Erythroblast (primary cell): Measurements from ENCODE around the gene IGFBP4.

ENCODE experiments used
- DNase-seq, 2 experiments: peaks; one replicate each; lab custom pipeline; 2025; lab: John Stamatoyannopoulos, UW
- GATA1 ChIP-seq: IDR thresholded peaks from 2 replicates; pipeline ENCODE4 v1.6.1; 2011; ENCODE audit warnings: low read depth, mild to moderate bottlenecking, control low read depth, low read length, moderate library complexity
- POLR2A ChIP-seq: IDR thresholded peaks from 2 replicates; pipeline ENCODE4 v1.6.1; 2011; ENCODE audit warnings: mild to moderate bottlenecking, low read length

IGFBP4 gene

DNA sequence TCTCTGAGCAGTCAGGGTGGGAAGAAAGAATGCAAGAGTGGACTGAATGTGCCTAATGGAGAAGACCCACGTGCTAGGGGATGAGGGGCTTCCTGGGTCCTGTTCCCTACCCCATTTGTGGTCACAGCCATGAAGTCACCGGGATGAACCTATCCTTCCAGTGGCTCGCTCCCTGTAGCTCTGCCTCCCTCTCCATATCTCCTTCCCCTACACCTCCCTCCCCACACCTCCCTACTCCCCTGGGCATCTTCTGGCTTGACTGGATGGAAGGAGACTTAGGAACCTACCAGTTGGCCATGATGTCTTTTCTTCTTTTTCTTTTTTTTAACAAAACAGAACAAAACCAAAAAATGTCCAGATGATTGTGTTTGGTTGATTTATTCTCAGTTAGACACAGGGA lies 14.1 kb downstream of the IGFBP4 start:
- TF ChIP-seq GATA1 (no peak), POLR2A (no peak)
- DNase-seq: no peak

DNA sequence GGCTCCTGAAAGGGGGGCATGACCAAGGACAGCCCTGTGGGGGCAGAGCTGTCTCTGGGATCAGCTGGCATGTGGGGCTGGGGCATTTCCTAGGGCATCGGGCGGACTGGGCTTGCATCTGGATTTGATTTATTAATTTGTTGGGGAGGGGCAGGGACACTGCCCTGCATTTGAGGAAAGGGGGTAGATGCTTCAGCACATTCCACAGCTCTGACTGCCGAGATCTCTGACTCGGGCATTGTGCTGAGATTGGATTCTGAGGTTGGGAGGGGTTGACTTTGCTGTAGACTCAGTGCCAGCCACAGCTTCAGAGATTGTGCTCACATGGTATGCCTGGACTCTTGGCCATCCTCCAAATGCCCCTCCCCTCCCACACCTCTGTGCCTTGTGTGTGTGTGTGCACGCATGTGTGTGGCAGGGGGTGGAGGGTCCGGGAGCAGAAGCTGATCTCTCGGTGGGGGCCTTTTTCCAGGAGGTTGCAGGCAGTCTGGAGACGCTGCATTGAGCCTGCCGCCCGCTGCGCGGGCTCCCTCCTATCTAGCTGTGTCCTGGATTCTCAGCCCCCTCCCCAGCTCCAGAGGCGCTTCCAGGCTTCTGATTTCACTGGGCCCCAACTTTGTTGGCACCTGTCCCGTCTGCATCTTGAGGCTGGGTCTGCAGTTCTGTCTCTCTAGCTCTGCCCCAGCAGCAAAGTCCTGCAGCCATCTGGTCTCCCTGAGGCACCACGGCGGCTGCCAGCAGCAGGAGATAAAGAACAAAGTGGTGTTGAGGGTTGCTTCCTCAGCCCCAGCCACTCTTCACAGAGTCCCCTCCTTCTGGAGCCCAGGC lies 14.9 kb downstream of the IGFBP4 start:
- no peak for TF ChIP-seq POLR2A
- no peak for TF ChIP-seq GATA1
- DNase-seq: no peak

DNA sequence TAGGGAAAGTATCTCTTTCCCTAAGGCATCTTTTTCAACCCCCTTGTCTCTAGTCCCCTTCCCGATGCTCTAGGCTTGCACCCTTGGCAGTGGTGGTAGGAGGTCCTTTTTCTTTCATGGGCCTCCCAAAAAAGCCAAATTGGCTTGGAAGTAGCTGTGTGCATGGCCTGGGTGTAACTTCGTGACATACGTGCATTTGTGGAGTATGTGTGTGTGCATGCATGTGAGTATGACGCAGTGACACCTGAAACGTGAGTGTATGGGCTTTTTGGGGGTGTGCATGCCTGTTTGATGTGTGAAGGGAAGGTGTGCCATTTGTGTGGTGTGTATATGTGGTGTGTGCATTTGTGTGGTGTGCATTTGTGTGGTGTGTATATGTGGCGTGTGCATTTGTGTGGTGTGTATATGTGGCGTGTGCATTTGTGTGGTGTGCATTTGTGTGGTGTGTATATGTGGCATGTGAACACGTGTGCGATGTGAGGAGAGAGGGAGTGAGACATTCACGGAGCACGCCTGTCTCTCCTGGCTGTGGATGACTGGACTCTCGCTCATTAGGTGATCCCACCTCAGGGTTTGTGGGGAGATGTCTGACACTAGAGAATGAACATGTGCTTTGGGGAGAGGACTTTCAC lies 15.7 kb downstream of the IGFBP4 start:
- DNase-seq: no peak
- TF ChIP-seq POLR2A (no peak), GATA1 (no peak)

DNA sequence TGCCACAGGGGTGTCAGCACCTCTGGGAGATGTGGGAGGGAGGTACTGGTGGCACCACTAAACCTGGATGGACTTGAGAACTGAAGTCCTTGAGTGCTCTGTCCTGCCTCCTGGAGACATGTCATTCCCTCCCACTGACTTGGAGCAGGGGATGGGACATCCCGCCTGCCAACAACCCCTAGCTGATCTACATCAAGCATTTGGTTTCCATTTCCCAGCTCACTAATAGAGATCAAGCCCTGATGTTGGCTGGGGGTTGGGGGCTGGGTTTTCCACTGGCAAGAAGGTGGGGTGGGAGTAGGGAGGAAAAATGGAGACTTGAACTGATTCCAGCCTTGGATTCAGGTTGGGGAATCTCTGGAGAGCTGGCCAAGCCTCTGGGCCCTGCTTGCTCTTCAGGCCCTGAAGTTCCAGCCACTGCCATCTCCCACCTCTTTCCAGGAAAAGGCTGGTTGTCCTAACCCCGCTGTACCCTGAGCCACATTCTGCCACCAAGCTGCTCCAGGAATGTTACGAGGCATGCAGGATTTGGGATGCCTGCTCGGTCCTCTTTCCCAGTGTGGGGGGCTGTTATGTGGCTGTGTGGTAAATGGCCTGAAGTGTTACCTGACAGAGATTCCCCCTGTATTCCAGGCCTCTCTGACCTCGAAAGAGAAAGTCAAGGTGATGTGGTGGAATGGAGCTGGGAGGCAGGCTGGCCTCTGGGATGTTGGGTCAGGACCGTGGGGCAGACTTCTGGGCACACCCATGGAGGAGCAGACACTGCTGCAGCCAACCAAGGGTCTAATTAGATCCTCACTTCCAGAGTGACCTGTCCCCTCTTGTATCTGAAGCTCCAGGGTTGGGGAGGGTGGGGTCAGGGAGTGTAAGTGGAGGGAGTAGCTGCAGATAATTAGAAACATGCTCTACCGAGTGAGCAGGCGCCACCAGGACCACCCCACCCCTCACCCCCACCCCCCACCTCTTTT lies 16.7 kb downstream of the IGFBP4 start:
- no peak for DNase-seq
- no peak for TF ChIP-seq POLR2A

DNA sequence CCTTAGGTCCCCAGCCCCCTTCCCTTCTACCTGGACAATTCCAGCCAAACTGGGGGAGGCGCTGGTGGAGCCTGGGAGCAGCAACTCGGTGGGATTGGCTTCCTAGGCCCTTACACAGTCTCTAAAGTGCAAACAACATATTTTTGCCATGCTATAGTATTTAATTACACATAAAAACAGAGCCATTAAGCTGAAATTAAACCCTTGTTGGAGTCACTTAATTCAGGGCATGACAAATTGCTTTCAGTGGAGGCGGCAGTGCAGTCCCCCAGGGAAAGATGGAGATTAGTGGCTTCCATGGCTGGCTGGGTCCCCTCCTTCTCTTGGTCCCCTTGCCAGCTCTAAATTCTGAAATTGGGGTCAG lies 17.3 kb downstream of the IGFBP4 start:
- no peak for DNase-seq

DNA sequence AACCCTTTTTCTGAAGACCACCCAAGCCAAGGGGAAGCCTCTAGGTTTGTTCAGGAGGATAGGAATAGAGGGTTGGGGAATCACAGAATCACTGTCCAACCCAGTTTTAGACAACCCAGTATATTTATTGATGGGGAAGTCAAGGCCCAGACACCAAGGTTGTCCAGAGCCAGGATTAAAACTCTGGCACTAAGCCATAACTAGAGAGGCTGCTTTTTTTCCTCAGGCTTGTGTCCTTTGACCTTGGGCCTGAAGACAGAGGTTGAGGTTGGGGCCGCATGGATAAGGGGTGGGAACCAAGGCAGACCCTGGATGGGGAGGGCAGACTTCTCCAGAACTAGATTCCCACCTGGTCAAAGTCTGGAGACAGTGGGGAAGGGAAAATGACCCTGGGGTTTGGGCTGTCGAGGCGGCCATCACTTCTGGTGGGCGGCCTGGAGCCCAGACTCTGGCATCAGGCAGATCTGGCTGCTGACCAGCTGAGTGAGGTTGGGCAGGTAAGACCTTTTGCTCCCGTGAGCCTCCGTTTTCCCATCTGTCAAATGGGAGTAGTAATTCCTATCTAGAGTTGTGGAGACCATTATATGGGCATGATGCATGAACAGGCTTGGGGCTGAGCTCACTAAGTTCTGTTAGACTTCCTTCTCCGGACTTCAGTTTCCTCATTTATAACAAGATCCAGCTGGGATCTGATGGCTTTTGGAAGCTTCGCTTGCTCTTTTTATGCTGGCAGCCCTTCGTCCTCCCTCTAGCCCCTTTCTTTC lies 17.9 kb downstream of the IGFBP4 start:
- TF ChIP-seq POLR2A (no peak), GATA1 (no peak)

More for the DNA sequence above, 17.3 kb downstream of the IGFBP4 start:
- TF ChIP-seq POLR2A (no peak), GATA1 (no peak)

DNA sequence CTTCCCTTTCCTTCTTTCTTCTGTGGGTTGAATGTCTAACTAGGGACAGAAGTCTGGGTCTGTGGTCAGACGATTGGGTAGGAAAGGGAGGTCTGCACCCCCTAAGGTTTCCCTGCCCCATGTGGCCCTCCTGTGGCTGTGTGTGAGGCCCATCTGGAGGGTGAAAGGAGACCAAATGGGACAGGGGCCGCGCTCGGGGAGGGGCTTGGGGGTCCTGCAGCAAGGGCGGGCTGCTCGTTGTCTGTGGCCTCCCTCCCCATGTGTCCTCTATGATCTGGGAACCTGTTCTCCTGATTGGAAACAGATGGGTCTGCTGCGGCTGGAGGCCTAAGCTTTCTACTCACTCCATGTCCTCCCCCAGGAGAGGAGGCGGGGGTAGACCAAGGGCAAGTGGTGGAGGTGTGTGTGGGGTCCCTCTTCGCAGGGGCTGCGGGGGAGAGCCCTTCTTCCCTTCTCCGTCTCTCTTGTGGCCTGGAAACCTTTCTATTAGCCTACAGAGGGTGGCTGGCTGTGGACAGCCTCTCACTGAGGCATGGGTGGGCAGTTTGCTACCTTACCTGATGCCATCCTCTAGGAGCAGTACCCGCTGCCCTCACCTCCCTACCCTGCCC lies 18.6 kb downstream of the IGFBP4 start:
- TF ChIP-seq POLR2A: no peak
- no peak for TF ChIP-seq GATA1
- no peak for DNase-seq

More for the DNA sequence above, 17.9 kb downstream of the IGFBP4 start:
- DNase-seq: no peak

DNA sequence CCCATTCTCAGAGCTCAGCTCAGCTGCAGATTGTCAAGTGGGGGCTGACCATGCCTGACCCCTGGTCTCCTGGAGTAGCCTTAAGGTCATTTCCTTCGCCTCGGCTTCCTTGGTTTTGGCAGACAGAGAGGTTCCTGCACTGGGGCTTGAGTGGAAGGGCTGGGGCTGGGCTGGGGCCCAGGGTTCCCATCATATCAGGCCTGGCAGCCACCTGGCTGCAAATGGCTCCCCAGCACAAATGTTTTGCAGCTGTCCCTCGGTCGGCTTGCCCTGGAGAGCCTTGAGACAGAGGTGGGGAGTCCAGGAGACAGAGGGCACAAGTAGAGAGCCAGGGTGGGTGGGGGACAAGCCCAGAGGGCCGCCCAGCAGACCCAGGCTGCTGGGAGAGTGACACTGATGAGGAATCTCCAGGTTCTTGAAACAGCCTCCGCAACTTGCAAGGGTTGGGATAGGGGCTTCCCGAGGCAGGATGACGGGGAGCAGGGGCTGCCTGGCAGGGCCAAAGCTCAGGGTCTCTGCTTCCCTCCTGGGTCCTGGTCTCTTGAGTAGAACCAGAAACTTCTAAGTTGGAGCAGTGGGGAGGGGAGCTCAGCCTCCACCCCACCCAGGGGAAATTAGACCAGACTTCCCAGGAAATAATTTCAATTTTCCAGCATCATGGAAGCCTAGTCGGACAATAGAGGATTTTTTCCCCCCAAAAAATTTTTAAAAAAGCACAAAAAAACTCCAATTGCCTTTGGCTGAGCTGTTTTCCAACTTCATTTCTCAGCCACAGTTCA lies 19.3 kb downstream of the IGFBP4 start:
- DNase-seq: no peak
- no peak for TF ChIP-seq GATA1
- no peak for TF ChIP-seq POLR2A

DNA sequence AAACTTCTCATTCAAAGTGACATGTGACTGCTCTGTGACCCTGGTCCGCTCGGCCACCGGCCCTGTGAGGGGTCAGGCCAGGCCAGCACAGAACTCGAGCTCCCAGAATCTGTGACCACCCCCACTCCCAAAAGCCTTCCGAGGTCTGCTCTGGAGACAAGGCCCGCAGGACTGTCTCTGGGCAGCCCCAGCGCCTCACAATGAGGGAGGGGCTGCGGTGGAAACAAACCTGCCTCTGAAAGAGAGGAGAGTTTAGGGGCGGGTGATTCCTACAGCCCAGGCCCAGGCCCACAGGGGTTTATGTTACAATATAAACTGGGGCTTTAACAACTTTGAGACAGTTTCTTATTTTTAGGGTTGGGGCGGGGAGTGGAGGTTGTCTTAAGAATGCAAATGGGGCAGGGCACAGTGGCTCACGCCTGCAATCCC lies 19.9 kb downstream of the IGFBP4 start:
- DNase-seq: no peak
- no peak for TF ChIP-seq GATA1
- TF ChIP-seq POLR2A: no peak

DNA sequence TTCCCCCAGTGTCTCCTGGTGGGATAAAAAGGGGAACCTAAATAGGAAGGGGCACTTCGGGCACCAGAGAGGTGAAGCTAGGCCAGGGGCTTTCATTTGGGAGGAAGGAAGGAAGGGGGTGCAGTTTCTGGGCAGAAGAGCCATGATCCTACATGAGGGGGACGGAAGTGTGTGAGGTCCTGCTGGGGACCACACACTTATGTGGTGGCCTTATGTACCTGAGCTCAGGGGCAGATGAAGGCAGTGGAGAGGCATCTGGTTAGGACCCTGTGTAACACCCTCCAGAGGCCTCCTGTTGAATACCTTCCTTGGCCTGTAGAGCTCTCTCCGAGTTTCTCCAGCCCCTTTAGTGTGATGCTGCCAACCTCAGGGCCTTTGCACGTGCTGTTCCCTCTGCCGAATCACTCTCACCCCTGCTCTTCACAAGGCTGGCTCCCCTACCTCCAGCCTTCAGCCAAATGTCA lies 21.2 kb downstream of the IGFBP4 start:
- TF ChIP-seq GATA1 (no peak), POLR2A (no peak)
- DNase-seq: no peak

DNA sequence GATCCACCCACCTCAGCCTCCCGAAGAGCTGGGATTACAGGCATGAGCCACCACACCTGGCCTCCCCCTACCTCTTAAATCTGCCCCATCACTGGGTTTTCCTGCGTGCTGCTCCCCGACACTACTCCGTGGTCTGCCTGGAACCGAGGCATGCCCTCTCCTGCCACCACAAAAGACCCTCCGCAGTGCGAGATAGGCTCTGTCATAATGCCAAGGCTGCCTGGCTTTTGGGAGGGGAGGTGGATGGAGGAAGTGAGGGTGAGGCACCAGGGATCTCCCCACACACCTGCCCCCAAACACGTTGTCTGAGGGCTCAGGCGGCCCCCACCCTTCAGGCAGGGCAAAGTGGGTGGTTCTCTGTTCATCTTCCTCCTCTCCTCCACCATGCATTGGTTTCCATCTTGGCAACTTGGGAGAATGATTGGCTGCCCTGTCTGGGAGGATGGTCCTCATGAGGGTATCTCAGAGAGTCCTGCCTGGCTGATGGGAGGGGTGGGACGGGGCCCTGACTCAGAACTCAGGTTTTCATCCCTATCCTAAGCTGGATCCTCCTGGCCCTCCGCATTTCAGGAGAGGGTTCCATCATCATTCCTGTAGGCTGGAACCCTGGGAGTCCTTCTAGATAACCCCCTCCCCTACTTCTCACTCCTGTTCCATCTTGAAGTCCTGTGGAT lies 23.2 kb downstream of the IGFBP4 start:
- no peak for DNase-seq
- no peak for TF ChIP-seq POLR2A
- no peak for TF ChIP-seq GATA1
